ENCODE measurements around the gene MORF4L1.

DNA sequence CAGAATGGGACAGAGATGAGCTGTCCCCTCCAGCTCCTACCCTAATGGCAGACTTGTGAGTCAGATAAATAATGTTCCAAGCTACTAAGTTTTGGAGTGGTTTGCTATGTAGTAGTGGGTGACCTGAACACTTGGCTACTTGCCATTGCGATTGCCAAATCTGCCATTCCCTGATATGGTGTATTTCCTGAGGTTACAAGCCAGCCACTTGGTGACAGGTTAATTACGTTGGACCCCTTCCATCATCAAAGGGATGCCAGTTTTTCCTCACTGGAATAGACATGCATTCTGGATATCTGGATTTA lies 33.6 kb downstream of the MORF4L1 start:
- TF ChIP-seq POLR2AphosphoS5 (IDR thresholded peaks at IDR 0.05; ENCODE audit: low read depth, low read length) (no peak), TAF1 (IDR thresholded peaks at IDR 0.05; ENCODE audit: borderline replicate concordance, low read depth, low read length) (no peak)
